SK-N-SH (cell line): ENCODE results near the gene ATP8B3.

Experiments
- EP300 ChIP-seq, 2 experiments: IDR thresholded peaks; 2 replicates each; pipeline versions ENCODE4 v1.4.0 to v1.6.1; 2012; ENCODE audit warnings: borderline replicate concordance in 1 of 2, low read depth in 1 of 2, low read length in 1 of 2
- GABPA ChIP-seq: IDR thresholded peaks from 2 replicates; pipeline ENCODE4 v1.4.0; 2012; ENCODE audit warnings: low read depth, mild to moderate bottlenecking
- GATA2 ChIP-seq: sonication (generic); formaldehyde crosslinking; IDR thresholded peaks from 2 replicates; pipeline ENCODE4 v1.5.0; 2020; ENCODE audit warnings: mild to moderate bottlenecking, missing genetic modification reagents
- MEF2A ChIP-seq: IDR thresholded peaks from 2 replicates; pipeline ENCODE4 v1.4.0; 2012; ENCODE audit warnings: low read depth, borderline replicate concordance
- POLR2AphosphoS5 ChIP-seq: IDR thresholded peaks from 2 replicates; pipeline ENCODE4 v1.6.1; 2012; ENCODE audit warnings: low read depth, low read length
- RCOR1 ChIP-seq: fragments of 150-350 bp; IDR thresholded peaks from 2 replicates; pipeline ENCODE4 v1.6.1; 2017; ENCODE audit warnings: antibody characterized with exemption, low read length
- SIN3A ChIP-seq: IDR thresholded peaks from 2 replicates; pipeline ENCODE4 v1.6.1; 2012; ENCODE audit warnings: low read depth, mild to moderate bottlenecking, low read length, moderate library complexity, borderline replicate concordance
- SMC3 ChIP-seq: IDR thresholded peaks from 2 replicates; pipeline ENCODE4 v1.6.1; 2012; ENCODE audit warnings: low read depth, low read length, improper control_type of control experiment
- ZBTB33 ChIP-seq: IDR thresholded peaks from 2 replicates; pipeline ENCODE4 v1.4.0; 2012; ENCODE audit warnings: low read depth, borderline replicate concordance
- TF ChIP-seq, protein P1 (sequence below): fragments of 200-600 bp; sonication (generic); IDR thresholded peaks from 2 replicates; pipeline ENCODE4 v1.6.1; 2017; ENCODE audit warnings: antibody characterized with exemption, mild to moderate bottlenecking, moderate library complexity
- TF ChIP-seq, protein P2 (sequence below): IDR thresholded peaks from 2 replicates; pipeline ENCODE4 v1.4.0; 2012; ENCODE audit warnings: low read depth, borderline replicate concordance

DNA sequence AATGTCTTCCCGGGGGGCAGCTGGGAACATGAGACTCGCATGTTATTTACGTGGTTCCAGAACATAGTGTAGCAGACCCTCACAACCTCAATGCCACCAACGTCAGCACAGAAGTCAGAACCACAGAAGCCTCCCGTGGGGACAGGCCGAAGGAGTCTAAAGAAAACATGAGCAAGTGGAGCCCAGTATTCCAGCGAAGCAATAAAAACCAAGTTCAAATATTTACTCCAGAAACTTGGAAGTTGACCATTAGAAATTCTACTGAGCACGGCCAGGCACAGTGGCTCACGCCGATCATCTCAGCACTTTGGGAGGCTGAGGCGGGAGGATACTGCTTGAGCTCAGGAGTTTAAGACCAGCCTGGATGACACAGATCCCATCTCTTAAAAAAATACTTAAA, 17.9 kb upstream of the ATP8B3 start:
- TF ChIP-seq, protein P1, sequence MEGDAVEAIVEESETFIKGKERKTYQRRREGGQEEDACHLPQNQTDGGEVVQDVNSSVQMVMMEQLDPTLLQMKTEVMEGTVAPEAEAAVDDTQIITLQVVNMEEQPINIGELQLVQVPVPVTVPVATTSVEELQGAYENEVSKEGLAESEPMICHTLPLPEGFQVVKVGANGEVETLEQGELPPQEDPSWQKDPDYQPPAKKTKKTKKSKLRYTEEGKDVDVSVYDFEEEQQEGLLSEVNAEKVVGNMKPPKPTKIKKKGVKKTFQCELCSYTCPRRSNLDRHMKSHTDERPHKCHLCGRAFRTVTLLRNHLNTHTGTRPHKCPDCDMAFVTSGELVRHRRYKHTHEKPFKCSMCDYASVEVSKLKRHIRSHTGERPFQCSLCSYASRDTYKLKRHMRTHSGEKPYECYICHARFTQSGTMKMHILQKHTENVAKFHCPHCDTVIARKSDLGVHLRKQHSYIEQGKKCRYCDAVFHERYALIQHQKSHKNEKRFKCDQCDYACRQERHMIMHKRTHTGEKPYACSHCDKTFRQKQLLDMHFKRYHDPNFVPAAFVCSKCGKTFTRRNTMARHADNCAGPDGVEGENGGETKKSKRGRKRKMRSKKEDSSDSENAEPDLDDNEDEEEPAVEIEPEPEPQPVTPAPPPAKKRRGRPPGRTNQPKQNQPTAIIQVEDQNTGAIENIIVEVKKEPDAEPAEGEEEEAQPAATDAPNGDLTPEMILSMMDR: no peak
- TF ChIP-seq MEF2A: no peak
- no peak for TF ChIP-seq EP300 (IDR thresholded peaks at IDR 0.05; ENCODE audit: borderline replicate concordance in 1 of 2, low read depth in 1 of 2, low read length in 1 of 2)
- no peak for TF ChIP-seq GATA2 (CRISPR knock-in tag)
- no peak for TF ChIP-seq GABPA
- no peak for TF ChIP-seq SMC3
- no peak for TF ChIP-seq ZBTB33
- TF ChIP-seq, protein P2, sequence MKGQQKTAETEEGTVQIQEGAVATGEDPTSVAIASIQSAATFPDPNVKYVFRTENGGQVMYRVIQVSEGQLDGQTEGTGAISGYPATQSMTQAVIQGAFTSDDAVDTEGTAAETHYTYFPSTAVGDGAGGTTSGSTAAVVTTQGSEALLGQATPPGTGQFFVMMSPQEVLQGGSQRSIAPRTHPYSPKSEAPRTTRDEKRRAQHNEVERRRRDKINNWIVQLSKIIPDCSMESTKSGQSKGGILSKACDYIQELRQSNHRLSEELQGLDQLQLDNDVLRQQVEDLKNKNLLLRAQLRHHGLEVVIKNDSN: no peak
- TF ChIP-seq POLR2AphosphoS5: no peak
- no peak for TF ChIP-seq SIN3A
- TF ChIP-seq RCOR1: no peak
